Ovary (tissue), 9 donors: ENCODE measurements around the gene WDR41. TPM values are rescaled to one million over a fixed set of nuclear protein-coding genes. Genes with fewer than 3 reads are reported as not detected.
"Not testable (repeated sequence)": the region's sequence is repeated elsewhere in the genome, so short reads cannot be mapped to it uniquely, and the experiment has no call there.

Experiments used
- DNase-seq, 5 donors: peaks; one replicate each; pipeline ENCODE4 v3.0.0-alpha.2; 2019 to 2020
- H3K27ac ChIP-seq, 2 donors: fragments of 200-600 bp; one replicate each; pipeline versions ENCODE4 v1.5.1 to v1.8.0; 2019 to 2022
- H3K27me3 ChIP-seq: fragments of 200-600 bp; one replicate; pipeline ENCODE4 v1.8.0; 2022
- H3K36me3 ChIP-seq: fragments of 200-600 bp; sonication (generic); one replicate; pipeline ENCODE4 v1.5.1; 2019
- H3K4me1 ChIP-seq: one replicate; pipeline ENCODE4 v1.8.1; 2013; ENCODE audit warnings: mild to moderate bottlenecking, moderate library complexity; ENCODE audit not compliant: insufficient read depth
- H3K4me3 ChIP-seq: fragments of 200-600 bp; sonication (generic); one replicate; pipeline ENCODE4 v1.5.1; 2017
- H3K9me3 ChIP-seq, 2 donors: fragments of 200-600 bp in 1 of 2; sonication (generic) in 1 of 2; one replicate each; pipeline versions ENCODE4 v1.5.1 to v1.8.1; 2013 to 2019; ENCODE audit warnings: mild to moderate bottlenecking in 1 of 2, moderate library complexity in 1 of 2
- CTCF ChIP-seq, 3 donors: fragments of 450-650 bp in 2 of 3; fragments of 200-600 bp in 1 of 3; IDR thresholded peaks; one replicate each; pipeline versions ENCODE4 v1.5.1 to v1.8.0; 2016 to 2022; ENCODE audit warnings: antibody characterized with exemption in 3 of 3, mild to moderate bottlenecking in 1 of 3
- EP300 ChIP-seq: sonication (generic); formaldehyde crosslinking; IDR thresholded peaks from one replicate; pipeline ENCODE4 v1.6.1; 2017; ENCODE audit warnings: antibody characterized with exemption
- POLR2A ChIP-seq: fragments of 450-650 bp; IDR thresholded peaks from one replicate; pipeline ENCODE4 v1.6.1; 2017; ENCODE audit warnings: antibody characterized with exemption, mild to moderate bottlenecking, moderate library complexity
- WGBS, 3 donors: extraction: QIAGEN DNeasy Blood & Tissue Kit in 1 of 3; methylation state at CpG; one replicate each; pipeline versions ENCODE4 v1.1.5 to v1.1.7; 2013 to 2017; 5-methylcytosine and 5-hydroxymethylcytosine counted together
- intact Hi-C, 4 donors: fragments of 100-400 bp; cut with DNase I; formaldehyde crosslinking; loops; one replicate each; pipeline versions ENCODE4 v1.11.0 to v1.15.1; 2022 to 2023
- polyA plus RNA-seq, 2 donors: library from polyadenylated mRNA; stranded (reverse); fragments of 200-250 nt in 1 of 2; fragments of 350-450 nt in 1 of 2; fragmentation: Illumina TruSeq in 1 of 2; extraction: RNeasy Lipid Tissue Mini Kit (QIAGEN cat#74804) in 1 of 2; gene quantifications; one replicate each; pipeline ENCODE4 v1.2.3, GENCODE V29; 2013 to 2014
- total RNA-seq, 7 donors: library from RNA; depleted of rRNA in 2 of 7; stranded (reverse); fragments of >200 nt in 2 of 7; fragmentation: NEBNext Ultra II Directional in 3 of 7; extraction: Animal tissue kit (Norgen Biotek cat#: 25700) in 3 of 7; gene quantifications; one replicate each; pipeline versions ENCODE4 v1.1.0 to v1.2.4, GENCODE V29; 2016 to 2023
- donor health status: DM: no; HTN: no; CAD: no; lungs with moderate emphysema.
- donor health status: DM: no; HTN: no; CAD: no.
- donor health status: Bipolar disorder and iron deficiency.
- donor health status: DM: yes; HTN: yes; CAD: no.
- donor health status: DM: no; HTN: no; CAD: no.
- donor health status: DM: yes; HTN: yes; CAD: no.

The WDR41 gene
- total and polyA plus RNA-seq, 9 donors = 7.5 to 45.4 (median 31.9) TPM

GRCh38 chr5:77513321-77513720 lies 21.2 kb upstream of the WDR41 start:
- Histone ChIP-seq H3K36me3 (no peaks in the 10 kb centered on the region), H3K4me3 (no peak overlapping the region), H3K27ac (no peak overlapping the region), H3K27me3 (no peaks in the 10 kb centered on the region), H3K4me1 (no peaks in the 10 kb centered on the region), H3K9me3 (no peaks in the 10 kb centered on the region)
- intact Hi-C loops = no loop called here
- no peak for TF ChIP-seq CTCF (IDR thresholded peaks at IDR 0.05)
- no peak for TF ChIP-seq EP300
- no peak for TF ChIP-seq POLR2A
- DNase-seq = no peak
- WGBS, 3 donors = 33 to 51% (median 36%) methylated on average over 1 of the region's 1 CpG

- H3K27me3 ChIP-seq, H3K4me1 ChIP-seq, H3K36me3 ChIP-seq, intact Hi-C loops, H3K4me3 ChIP-seq, DNase-seq, H3K27ac ChIP-seq, H3K9me3 ChIP-seq: not testable (repeated sequence)
- 80 to 87% (median 81%) methylated on average over 9 of the region's 9 CpGs for WGBS, 3 donors
Observed at GRCh38 chr5:77501132-77501531, 9.0 kb upstream of the WDR41 start.

GRCh38 chr5:77499973-77500372 lies 7.9 kb upstream of the WDR41 start:
- TF ChIP-seq POLR2A (no peak), CTCF (IDR thresholded peaks at IDR 0.05) (no peak), EP300 (no peak)
- Histone ChIP-seq H3K27me3 (no peaks in the 10 kb centered on the region), H3K36me3 (no peaks in the 10 kb centered on the region), H3K4me1 (no peaks in the 10 kb centered on the region), H3K4me3 (no peak overlapping the region), H3K27ac (no peak overlapping the region), H3K9me3 (no peaks in the 10 kb centered on the region)
- DNase-seq = no peak
- intact Hi-C loops = loop anchor here in 2 of 4 donors (10.0 kb wide), 1 partner anchor 355 kb away; no protein-coding TSS in a partner anchor
- 92% methylated on average over 2 of the region's 2 CpGs for WGBS, 3 donors

GRCh38 chr5:77499441-77499840 lies 7.3 kb upstream of the WDR41 start:
- H3K27ac ChIP-seq = no peak overlapping the region
- no peak for DNase-seq
- 50 to 65% (median 58%) methylated on average over 3 of the region's 3 CpGs for WGBS, 3 donors
- no peaks in the 10 kb centered on the region for H3K27me3 ChIP-seq
- no peaks in the 10 kb centered on the region for H3K9me3 ChIP-seq
- intact Hi-C loops = loop anchor here in 2 of 4 donors (10.0 kb wide), 1 partner anchor 355 kb away; no protein-coding TSS in a partner anchor
- no peaks in the 10 kb centered on the region for H3K4me1 ChIP-seq
- no peaks in the 10 kb centered on the region for H3K36me3 ChIP-seq
- no peak for TF ChIP-seq EP300
- TF ChIP-seq CTCF (IDR thresholded peaks at IDR 0.05) = no peak
- no peak for TF ChIP-seq POLR2A
- H3K4me3 ChIP-seq = no peak overlapping the region

- H3K4me1 ChIP-seq = no peaks in the 10 kb centered on the region
- no peak for TF ChIP-seq EP300
- no peak for TF ChIP-seq CTCF (IDR thresholded peaks at IDR 0.05)
- H3K27ac ChIP-seq = no peak overlapping the region
- H3K27me3 ChIP-seq = no peaks in the 10 kb centered on the region
- 66 to 76% (median 70%) methylated on average over 2 of the region's 2 CpGs for WGBS, 3 donors
- no peak overlapping the region for H3K4me3 ChIP-seq
- intact Hi-C loops = loop anchor here in 2 of 4 donors (10.0 kb wide), 1 partner anchor 354 kb away; no protein-coding TSS in a partner anchor
- no peaks in the 10 kb centered on the region for H3K9me3 ChIP-seq
- H3K36me3 ChIP-seq = no peaks in the 10 kb centered on the region
- DNase-seq = no peak
Observed at GRCh38 chr5:77498952-77499351, 6.8 kb upstream of the WDR41 start.
